Thymus (tissue), 11 donors: ENCODE measurements around the gene ABLIM2. TPM values are rescaled to one million over a fixed set of nuclear protein-coding genes. Genes with fewer than 3 reads are reported as not detected.
A peak's percentile ranks its signal among the peaks of the same experiment; 100 is the strongest.

Source experiments
- DNase-seq, 9 donors: peaks; one replicate each; pipeline ENCODE4 v3.0.0-alpha.2; 2013; ENCODE audit warnings: low spot score in 9 of 9, low read depth in 6 of 9, missing footprints in 1 of 9
- H3K27ac ChIP-seq, 2 donors: one replicate each; pipeline ENCODE4 v1.5.1; 2013; ENCODE audit warnings: control low read depth in 1 of 2, low read depth in 1 of 2, low read length in 1 of 2, mild to moderate bottlenecking in 1 of 2, moderate library complexity in 1 of 2
- H3K27me3 ChIP-seq, 2 donors: one replicate each; pipeline ENCODE4 v1.5.1; 2013; ENCODE audit warnings: low read length in 1 of 2; ENCODE audit not compliant: control insufficient read depth in 2 of 2, insufficient read depth in 1 of 2
- H3K36me3 ChIP-seq, 2 donors: one replicate each; pipeline ENCODE4 v1.5.1; 2013; ENCODE audit warnings: low read length in 1 of 2, mild to moderate bottlenecking in 1 of 2, moderate library complexity in 1 of 2; ENCODE audit not compliant: control insufficient read depth in 2 of 2, insufficient read depth in 2 of 2
- H3K4me1 ChIP-seq, 2 donors: one replicate each; pipeline ENCODE4 v1.5.1; 2013; ENCODE audit warnings: low read length in 2 of 2; ENCODE audit not compliant: control insufficient read depth in 2 of 2, insufficient read depth in 2 of 2
- H3K4me3 ChIP-seq, 2 donors: one replicate each; pipeline ENCODE4 v1.5.1; 2013; ENCODE audit warnings: low read length in 2 of 2, control low read depth in 1 of 2, mild to moderate bottlenecking in 1 of 2
- H3K9me3 ChIP-seq, 2 donors: one replicate each; pipeline ENCODE4 v1.5.1; 2013; ENCODE audit warnings: low read length in 1 of 2, mild to moderate bottlenecking in 1 of 2; ENCODE audit not compliant: control insufficient read depth in 2 of 2, insufficient read depth in 1 of 2
- WGBS: extraction: QIAGEN DNeasy Blood & Tissue Kit; methylation state at CpG from one replicate; pipeline ENCODE4 v1.1.7; 2013; 5-methylcytosine and 5-hydroxymethylcytosine counted together
- polyA plus RNA-seq: library from polyadenylated mRNA; stranded (reverse); fragments of 200-250 nt; gene quantifications from one replicate; pipeline ENCODE4 v1.2.3, GENCODE V29; 2013
- total RNA-seq: library from RNA; stranded (reverse); fragments of 120-200 nt; gene quantifications from one replicate; pipeline ENCODE4 v1.2.4, GENCODE V29; 2013
- donor health status: healthy.

Gene ABLIM2
- total and polyA plus RNA-seq, 2 donors, result 1.0 to 7.4 TPM

- WGBS, result 51% methylated on average over 10 of the region's 10 CpGs
- H3K27ac ChIP-seq, result no peak overlapping the region
- no peaks in the 10 kb centered on the region for H3K36me3 ChIP-seq
- no peak overlapping the region for H3K4me3 ChIP-seq
- H3K9me3 ChIP-seq, result no peaks in the 10 kb centered on the region
- DNase-seq, result peak in 7 of 9 donors; percentile 25 to 68 (median 47)
- H3K27me3 ChIP-seq, result peaks cover 0 to 8% of the 10 kb centered on the region in 2 donors
- no peaks in the 10 kb centered on the region for H3K4me1 ChIP-seq
These were observed 171.2 kb downstream of the ABLIM2 start for GRCh38 chr4:7987148-7987989.

- Histone ChIP-seq H3K4me3 (no peak overlapping the region), H3K36me3 (no peaks in the 10 kb centered on the region)
- DNase-seq, result no peak
These were observed 172.6 kb downstream of the ABLIM2 start for GRCh38 chr4:7985891-7986441.

GRCh38 chr4:7985072-7985471, 173.5 kb downstream of the ABLIM2 start:
- no peak for DNase-seq
- Histone ChIP-seq H3K4me3 (no peak overlapping the region), H3K27me3 (peaks cover 0 to 8% of the 10 kb centered on the region in 2 donors), H3K9me3 (no peaks in the 10 kb centered on the region), H3K27ac (no peak overlapping the region), H3K36me3 (no peaks in the 10 kb centered on the region), H3K4me1 (no peaks in the 10 kb centered on the region)
- 89% methylated on average over 12 of the region's 12 CpGs for WGBS

More at GRCh38 chr4:7985891-7986441, 172.6 kb downstream of the ABLIM2 start:
- Histone ChIP-seq H3K27ac (no peak overlapping the region), H3K27me3 (peaks cover 0 to 8% of the 10 kb centered on the region in 2 donors), H3K4me1 (no peaks in the 10 kb centered on the region), H3K9me3 (no peaks in the 10 kb centered on the region)
- 11% methylated on average over 21 of the region's 21 CpGs for WGBS

GRCh38 chr4:7984286-7984925, 174.2 kb downstream of the ABLIM2 start:
- Histone ChIP-seq H3K36me3 (no peaks in the 10 kb centered on the region), H3K4me3 (no peak overlapping the region), H3K4me1 (no peaks in the 10 kb centered on the region), H3K27me3 (peaks cover 0 to 8% of the 10 kb centered on the region in 2 donors), H3K27ac (no peak overlapping the region), H3K9me3 (no peaks in the 10 kb centered on the region)
- no peak for DNase-seq
- 90% methylated on average over 31 of the region's 31 CpGs for WGBS

DNA sequence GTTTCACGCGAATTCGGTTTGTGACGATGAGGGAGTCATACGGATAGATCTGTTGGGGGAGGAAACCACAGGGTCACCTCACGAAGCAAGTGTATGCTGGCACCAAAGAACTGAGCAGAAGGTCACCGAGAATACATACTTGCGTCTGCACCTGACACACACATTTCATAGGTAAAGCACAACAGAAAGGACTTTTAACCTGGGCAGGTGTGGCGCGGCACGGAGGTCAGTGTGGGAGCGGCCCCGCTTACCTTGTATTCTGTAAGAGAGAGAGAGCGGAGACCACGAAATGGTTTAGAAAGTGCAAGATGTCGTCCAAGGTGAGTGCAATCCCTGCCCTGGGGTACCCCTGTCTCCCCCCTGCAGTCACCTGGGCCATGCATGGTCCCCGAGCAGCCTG, 175.3 kb downstream of the ABLIM2 start:
- H3K4me1 ChIP-seq, result peaks cover 0 to 7% of the 10 kb centered on the region in 2 donors

DNA sequence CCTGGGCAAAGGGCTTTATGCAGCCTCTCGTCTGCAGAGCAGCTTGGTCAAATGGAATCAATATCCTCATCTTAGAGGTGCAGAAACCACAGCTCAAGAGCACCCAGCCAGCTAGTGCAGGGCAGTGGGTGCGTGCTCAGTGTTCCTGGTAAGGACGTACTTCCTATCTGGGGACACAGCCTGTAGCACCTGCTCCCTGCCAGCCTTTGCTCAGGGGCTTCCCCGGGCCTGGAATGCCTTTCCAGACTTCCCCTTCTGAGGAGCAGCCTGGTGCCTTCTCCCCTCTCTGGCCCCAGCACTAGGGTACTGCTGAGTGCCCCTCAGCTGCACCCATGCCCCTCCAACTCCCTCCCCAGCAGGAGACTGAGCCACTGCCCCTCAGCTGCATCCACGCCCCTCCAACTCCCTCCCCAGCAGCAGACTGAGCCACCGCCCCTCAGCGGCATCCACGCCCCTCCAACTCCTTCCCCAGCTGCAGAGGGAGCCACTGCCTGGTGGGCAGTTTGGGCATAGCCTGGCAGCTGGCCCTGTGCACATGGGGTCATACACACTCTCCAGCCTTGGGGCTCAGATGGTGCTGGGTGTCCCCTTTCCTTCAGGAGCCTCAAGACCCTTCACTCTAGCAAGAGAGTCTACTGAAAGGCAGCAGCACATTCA, 176.7 kb downstream of the ABLIM2 start:
- 77% methylated on average over 8 of the region's 8 CpGs for WGBS
- no peak for DNase-seq
- Histone ChIP-seq H3K36me3 (no peaks in the 10 kb centered on the region), H3K27ac (no peak overlapping the region), H3K4me3 (no peak overlapping the region), H3K4me1 (peaks cover 0 to 10% of the 10 kb centered on the region in 2 donors), H3K9me3 (no peaks in the 10 kb centered on the region), H3K27me3 (peaks cover 0 to 12% of the 10 kb centered on the region in 2 donors)

More for the DNA sequence above, 175.3 kb downstream of the ABLIM2 start:
- Histone ChIP-seq H3K4me3 (no peak overlapping the region), H3K36me3 (no peaks in the 10 kb centered on the region), H3K27ac (no peak overlapping the region), H3K27me3 (peaks cover 0 to 12% of the 10 kb centered on the region in 2 donors), H3K9me3 (no peaks in the 10 kb centered on the region)
- 92% methylated on average over 17 of the region's 17 CpGs for WGBS
- DNase-seq, result no peak

DNA sequence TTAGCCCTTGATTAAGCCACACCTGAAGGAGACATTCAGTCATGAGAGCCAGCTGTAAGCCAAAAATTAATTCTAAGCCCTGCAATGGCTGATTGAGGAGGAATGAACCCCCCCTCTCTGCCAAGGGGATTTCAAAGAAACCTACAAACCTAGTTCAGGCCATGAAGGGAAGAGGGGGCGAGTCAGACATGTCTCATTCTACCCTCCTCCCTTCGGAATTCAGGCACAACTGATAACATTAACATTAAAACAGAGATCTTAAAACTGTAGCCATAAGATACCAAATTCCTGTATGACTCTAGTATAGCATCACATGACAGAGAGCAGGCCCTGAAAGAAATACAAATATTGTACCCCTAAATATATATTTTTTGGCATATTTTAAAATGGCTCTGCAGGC, 178.6 kb downstream of the ABLIM2 start:
- Histone ChIP-seq H3K27me3 (peaks cover 0 to 5% of the 10 kb centered on the region in 2 donors), H3K27ac (no peak overlapping the region), H3K9me3 (no peaks in the 10 kb centered on the region), H3K4me1 (peaks cover 0 to 10% of the 10 kb centered on the region in 2 donors), H3K4me3 (no peak overlapping the region), H3K36me3 (no peaks in the 10 kb centered on the region)
- WGBS, result 84% methylated on average over 2 of the region's 2 CpGs
- DNase-seq, result no peak

DNA sequence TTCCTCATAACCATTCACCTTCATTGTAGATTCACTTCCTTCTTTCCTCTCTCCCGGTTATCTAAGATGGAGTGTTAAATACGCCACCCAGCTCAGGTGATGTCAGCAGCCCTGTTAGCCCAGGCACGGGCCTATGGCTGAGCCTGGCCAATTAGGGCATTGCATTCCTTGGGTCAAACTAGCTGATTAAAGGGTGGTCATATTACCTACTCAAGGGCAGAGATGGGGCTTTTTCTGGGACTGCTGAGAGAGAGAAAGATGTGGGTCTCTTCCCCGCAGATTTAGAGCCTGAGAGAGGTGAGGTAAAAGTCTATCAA, 179.0 kb downstream of the ABLIM2 start:
- no peaks in the 10 kb centered on the region for H3K36me3 ChIP-seq
- H3K27ac ChIP-seq, result no peak overlapping the region
- H3K4me1 ChIP-seq, result peaks cover 0 to 10% of the 10 kb centered on the region in 2 donors
- H3K27me3 ChIP-seq, result peaks cover 0 to 4% of the 10 kb centered on the region in 2 donors
- DNase-seq, result no peak
- H3K4me3 ChIP-seq, result no peak overlapping the region
- H3K9me3 ChIP-seq, result no peaks in the 10 kb centered on the region
- WGBS, result 56% methylated on average over 4 of the region's 4 CpGs
